Measurements from ENCODE around the gene TEX36. TPM values are rescaled to one million over a fixed set of nuclear protein-coding genes. Genes with fewer than 3 reads are reported as not detected.
A peak's percentile ranks its signal among the peaks of the same experiment; 100 is the strongest.

TEX36 gene
- total and polyA plus RNA-seq, 2 of the 13 experiments (the other 11 are each of a cell fraction or from before 2014, with no cell fraction given): not detected

DNA sequence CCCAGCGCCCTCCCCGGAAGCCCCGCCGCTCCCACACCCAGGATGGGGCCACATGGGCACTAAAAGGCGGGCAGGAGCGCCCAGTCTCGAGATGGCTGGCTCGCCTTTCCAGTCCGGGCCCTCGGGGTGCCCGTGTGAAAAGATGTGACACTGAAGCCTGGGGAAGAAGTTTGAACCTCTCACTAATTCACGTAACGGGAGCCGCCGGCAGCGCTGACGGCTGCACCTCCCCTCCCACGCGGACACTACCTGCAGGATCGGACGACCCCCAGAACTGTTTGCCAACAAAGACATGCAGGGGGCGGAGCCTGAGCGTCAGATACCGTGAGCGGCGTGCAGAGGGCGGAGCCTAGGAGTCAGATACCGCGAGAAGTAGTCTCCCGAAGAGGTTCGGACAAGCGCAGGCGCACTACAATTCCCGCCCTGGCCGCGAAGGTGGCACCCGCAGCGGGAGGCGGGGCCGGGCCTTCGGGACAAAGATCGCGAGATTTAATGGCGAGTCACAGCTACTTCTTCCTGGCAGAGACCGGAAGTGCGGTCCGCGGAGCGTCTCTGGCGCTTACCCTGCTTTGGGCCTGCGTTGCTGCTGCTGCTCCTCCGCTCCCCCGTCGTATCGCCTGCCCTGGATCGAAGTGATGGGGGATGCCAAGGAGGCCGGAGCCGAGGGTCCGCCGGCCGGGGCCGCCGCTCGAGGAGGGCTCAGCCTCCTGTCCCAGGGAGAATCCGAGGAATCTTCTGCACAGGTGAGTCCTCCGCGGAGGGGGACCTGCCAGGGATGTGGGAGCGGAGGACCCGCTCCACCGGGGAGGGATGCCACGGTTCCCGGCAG is 36.4 kb upstream of the TEX36 start, which contains the start of gene EDRF1 (continued):
- no peak for TF ChIP-seq NONO (IDR thresholded peaks at IDR 0.05)
- peak; percentile 73 for TF ChIP-seq NONO (CRISPR knock-in tag; conservative IDR thresholded peaks at IDR 0.05)
- TF ChIP-seq ZNF552 (CRISPR knock-in tag; IDR thresholded peaks at IDR 0.05; ENCODE audit: borderline replicate concordance): no peak
- TF ChIP-seq, protein P1, sequence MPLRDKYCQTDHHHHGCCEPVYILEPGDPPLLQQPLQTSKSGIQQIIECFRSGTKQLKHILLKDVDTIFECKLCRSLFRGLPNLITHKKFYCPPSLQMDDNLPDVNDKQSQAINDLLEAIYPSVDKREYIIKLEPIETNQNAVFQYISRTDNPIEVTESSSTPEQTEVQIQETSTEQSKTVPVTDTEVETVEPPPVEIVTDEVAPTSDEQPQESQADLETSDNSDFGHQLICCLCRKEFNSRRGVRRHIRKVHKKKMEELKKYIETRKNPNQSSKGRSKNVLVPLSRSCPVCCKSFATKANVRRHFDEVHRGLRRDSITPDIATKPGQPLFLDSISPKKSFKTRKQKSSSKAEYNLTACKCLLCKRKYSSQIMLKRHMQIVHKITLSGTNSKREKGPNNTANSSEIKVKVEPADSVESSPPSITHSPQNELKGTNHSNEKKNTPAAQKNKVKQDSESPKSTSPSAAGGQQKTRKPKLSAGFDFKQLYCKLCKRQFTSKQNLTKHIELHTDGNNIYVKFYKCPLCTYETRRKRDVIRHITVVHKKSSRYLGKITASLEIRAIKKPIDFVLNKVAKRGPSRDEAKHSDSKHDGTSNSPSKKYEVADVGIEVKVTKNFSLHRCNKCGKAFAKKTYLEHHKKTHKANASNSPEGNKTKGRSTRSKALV (CRISPR knock-in tag; IDR thresholded peaks at IDR 0.05): no peak
- TF ChIP-seq, protein P2, sequence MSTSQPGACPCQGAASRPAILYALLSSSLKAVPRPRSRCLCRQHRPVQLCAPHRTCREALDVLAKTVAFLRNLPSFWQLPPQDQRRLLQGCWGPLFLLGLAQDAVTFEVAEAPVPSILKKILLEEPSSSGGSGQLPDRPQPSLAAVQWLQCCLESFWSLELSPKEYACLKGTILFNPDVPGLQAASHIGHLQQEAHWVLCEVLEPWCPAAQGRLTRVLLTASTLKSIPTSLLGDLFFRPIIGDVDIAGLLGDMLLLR (CRISPR knock-in tag; IDR thresholded peaks at IDR 0.05): 0 out of 2 replicates have a peak, but pooled peaks have one; percentile 49
- no peak for TF ChIP-seq NFE2L2 (IDR thresholded peaks at IDR 0.05; ENCODE audit: low read length)
- peak; percentile 15 for TF ChIP-seq TAF15 (IDR thresholded peaks at IDR 0.05; ENCODE audit: low read depth, low read length, poor library complexity, severe bottlenecking)
- TF ChIP-seq ZNF724P (CRISPR knock-in tag; IDR thresholded peaks at IDR 0.05; ENCODE audit: borderline replicate concordance): 0 out of 2 replicates have a peak, but pooled peaks have one; percentile 16
- no peak for TF ChIP-seq PTBP1 (IDR thresholded peaks at IDR 0.05; ENCODE audit: low read depth, low read length, poor library complexity, severe bottlenecking)
- TF ChIP-seq, protein P3, sequence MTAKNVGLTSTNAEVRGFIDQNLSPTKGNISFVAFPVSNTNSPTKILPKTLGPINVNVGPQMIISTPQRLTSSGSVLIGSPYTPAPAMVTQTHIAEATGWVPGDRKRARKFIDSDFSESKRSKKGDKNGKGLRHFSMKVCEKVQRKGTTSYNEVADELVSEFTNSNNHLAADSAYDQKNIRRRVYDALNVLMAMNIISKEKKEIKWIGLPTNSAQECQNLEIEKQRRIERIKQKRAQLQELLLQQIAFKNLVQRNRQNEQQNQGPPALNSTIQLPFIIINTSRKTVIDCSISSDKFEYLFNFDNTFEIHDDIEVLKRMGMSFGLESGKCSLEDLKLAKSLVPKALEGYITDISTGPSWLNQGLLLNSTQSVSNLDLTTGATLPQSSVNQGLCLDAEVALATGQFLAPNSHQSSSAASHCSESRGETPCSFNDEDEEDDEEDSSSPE (CRISPR knock-in tag; IDR thresholded peaks at IDR 0.05): peak; percentile 95
- TF ChIP-seq ZFP90 (CRISPR knock-in tag; IDR thresholded peaks at IDR 0.05; ENCODE audit: borderline replicate concordance): peak; percentile 86; the same call in 1 of the 2 replicates
- no peak; the same call in 1 of the 2 replicates for TF ChIP-seq CCDC6 (CRISPR knock-in tag; IDR thresholded peaks at IDR 0.05)
- 0 out of 2 replicates have a peak, but pooled peaks have one; percentile 47 for TF ChIP-seq KDM4B (CRISPR knock-in tag; IDR thresholded peaks at IDR 0.05)
- TF ChIP-seq, protein P4, sequence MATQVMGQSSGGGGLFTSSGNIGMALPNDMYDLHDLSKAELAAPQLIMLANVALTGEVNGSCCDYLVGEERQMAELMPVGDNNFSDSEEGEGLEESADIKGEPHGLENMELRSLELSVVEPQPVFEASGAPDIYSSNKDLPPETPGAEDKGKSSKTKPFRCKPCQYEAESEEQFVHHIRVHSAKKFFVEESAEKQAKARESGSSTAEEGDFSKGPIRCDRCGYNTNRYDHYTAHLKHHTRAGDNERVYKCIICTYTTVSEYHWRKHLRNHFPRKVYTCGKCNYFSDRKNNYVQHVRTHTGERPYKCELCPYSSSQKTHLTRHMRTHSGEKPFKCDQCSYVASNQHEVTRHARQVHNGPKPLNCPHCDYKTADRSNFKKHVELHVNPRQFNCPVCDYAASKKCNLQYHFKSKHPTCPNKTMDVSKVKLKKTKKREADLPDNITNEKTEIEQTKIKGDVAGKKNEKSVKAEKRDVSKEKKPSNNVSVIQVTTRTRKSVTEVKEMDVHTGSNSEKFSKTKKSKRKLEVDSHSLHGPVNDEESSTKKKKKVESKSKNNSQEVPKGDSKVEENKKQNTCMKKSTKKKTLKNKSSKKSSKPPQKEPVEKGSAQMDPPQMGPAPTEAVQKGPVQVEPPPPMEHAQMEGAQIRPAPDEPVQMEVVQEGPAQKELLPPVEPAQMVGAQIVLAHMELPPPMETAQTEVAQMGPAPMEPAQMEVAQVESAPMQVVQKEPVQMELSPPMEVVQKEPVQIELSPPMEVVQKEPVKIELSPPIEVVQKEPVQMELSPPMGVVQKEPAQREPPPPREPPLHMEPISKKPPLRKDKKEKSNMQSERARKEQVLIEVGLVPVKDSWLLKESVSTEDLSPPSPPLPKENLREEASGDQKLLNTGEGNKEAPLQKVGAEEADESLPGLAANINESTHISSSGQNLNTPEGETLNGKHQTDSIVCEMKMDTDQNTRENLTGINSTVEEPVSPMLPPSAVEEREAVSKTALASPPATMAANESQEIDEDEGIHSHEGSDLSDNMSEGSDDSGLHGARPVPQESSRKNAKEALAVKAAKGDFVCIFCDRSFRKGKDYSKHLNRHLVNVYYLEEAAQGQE (IDR thresholded peaks at IDR 0.05; ENCODE audit: borderline replicate concordance in 1 of 2, low read depth in 1 of 2, low read length in 2 of 2): peak in 1 of 2 experiments; percentile 3; a peak in 1 of 4 replicates
- 0 out of 2 replicates have a peak, but pooled peaks have one; percentile 47 for TF ChIP-seq TMF1 (CRISPR knock-in tag; IDR thresholded peaks at IDR 0.05; ENCODE audit: low read depth)
- no peak for TF ChIP-seq MIER2 (CRISPR knock-in tag; IDR thresholded peaks at IDR 0.05)
- peak; percentile 91 for TF ChIP-seq ZSCAN30 (CRISPR knock-in tag; IDR thresholded peaks at IDR 0.05)
- TF ChIP-seq NFE2L1 (CRISPR knock-in tag; IDR thresholded peaks at IDR 0.05; ENCODE audit: borderline replicate concordance): no peak; the same call in 1 of the 2 replicates
- 0 out of 2 replicates have a peak, but pooled peaks have one; percentile 34 for TF ChIP-seq ATAD3A (CRISPR knock-in tag; IDR thresholded peaks at IDR 0.05)
- TF ChIP-seq JUNB (CRISPR knock-in tag; IDR thresholded peaks at IDR 0.05; ENCODE audit: borderline replicate concordance): peak; percentile 25; the same call in 1 of the 2 replicates
- TF ChIP-seq ZNF33B (CRISPR knock-in tag; IDR thresholded peaks at IDR 0.05): peak; percentile 57
- no peak; the same call in 1 of the 2 replicates for TF ChIP-seq ZNF335 (CRISPR knock-in tag; IDR thresholded peaks at IDR 0.05)

Data from HepG2 (cell line).